Keratinocyte (primary cell): ENCODE measurements around the gene UBR3.

Source experiments
- CTCF ChIP-seq, 3 experiments: IDR thresholded peaks in 1 of 3; conservative IDR thresholded peaks in 1 of 3; optimal IDR thresholded peaks in 1 of 3; 2 replicates in 2 of 3; 3 replicates in 1 of 3; pipeline versions ENCODE3 to v1.5.1; 2011; ENCODE audit warnings: low read length in 3 of 3, mild to moderate bottlenecking in 3 of 3, moderate library complexity in 2 of 3, control low read depth in 1 of 3, inconsistent platforms in 1 of 3; ENCODE audit not compliant: insufficient read depth in 2 of 3; ENCODE audit errors: extremely low read depth in 1 of 3
- EZH2 ChIP-seq: IDR thresholded peaks from one replicate; pipeline ENCODE4 v1.6.1; 2012; ENCODE audit warnings: inconsistent platforms, mild to moderate bottlenecking, low read length, moderate library complexity

DNA sequence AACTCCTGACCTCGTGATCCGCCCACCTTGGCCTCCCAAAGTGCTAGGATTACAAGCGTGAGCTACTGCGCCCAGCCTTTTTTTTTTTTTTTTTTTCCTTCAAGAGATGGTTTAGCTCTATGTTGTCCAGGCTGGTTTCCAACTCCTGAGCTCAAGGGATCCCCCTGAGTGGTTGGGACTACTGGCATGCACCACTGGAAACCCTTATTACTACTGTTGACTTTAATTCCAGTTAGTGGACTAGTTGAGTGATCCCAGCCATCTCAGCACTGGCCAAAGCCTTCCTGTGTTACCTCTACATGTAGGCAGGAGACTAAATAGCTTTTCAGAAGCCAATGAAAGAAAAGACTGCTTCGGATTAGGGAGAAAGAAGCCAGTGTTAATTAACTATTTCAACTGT, 36.7 kb upstream of the UBR3 start:
- TF ChIP-seq CTCF (optimal IDR thresholded peaks at IDR 0.05 in 1 of 3, IDR thresholded peaks at IDR 0.05 in 1 of 3, conservative IDR thresholded peaks at IDR 0.05 in 1 of 3; ENCODE audit: extremely low read depth in 1 of 3, insufficient read depth in 2 of 3, low read length in 3 of 3) (no peak), EZH2 (no peak)
